Mammary epithelial cell (primary cell): ENCODE results near the gene TIMM17B.

Experiments
- CTCF ChIP-seq, 2 donors: IDR thresholded peaks in 1 of 2; conservative IDR thresholded peaks in 1 of 2; 2 replicates each; pipeline ENCODE4 v1.5.1; 2011 to 2012; ENCODE audit warnings: inconsistent platforms in 2 of 2, low read length in 2 of 2, mild to moderate bottlenecking in 2 of 2, control low read depth in 1 of 2, low read depth in 1 of 2; ENCODE audit not compliant: insufficient read depth in 1 of 2; ENCODE audit errors: extremely low read depth in 1 of 2
- EZH2 ChIP-seq: IDR thresholded peaks from 2 replicates; pipeline ENCODE4 v1.6.1; 2012; ENCODE audit warnings: low read length, inconsistent platforms, borderline replicate concordance

- TF ChIP-seq CTCF (conservative IDR thresholded peaks at IDR 0.05 in 1 of 2, IDR thresholded peaks at IDR 0.05 in 1 of 2; ENCODE audit: extremely low read depth in 1 of 2, insufficient read depth in 1 of 2, low read depth in 1 of 2, low read length in 2 of 2) (no peak), EZH2 (no peak)
Measured at GRCh38 chrX:48908600-48908999, 11.0 kb upstream of the TIMM17B start.
